Activated gamma-delta T cell treated with Interleukin-2 at 50 U/mL for 16 hours (primary cell): ENCODE results near the gene CRISP2.

Source experiments
- DNase-seq: peaks from one replicate; pipeline ENCODE4 v3.0.0-alpha.2; 2020

The CRISP2 gene

GRCh38 chr6:49653942-49654341, 59.4 kb downstream of the CRISP2 start:
- DNase-seq, result no peak

- no peak for DNase-seq
Measured at GRCh38 chr6:49653438-49653837, 59.9 kb downstream of the CRISP2 start.

GRCh38 chr6:49651239-49651638, 62.1 kb downstream of the CRISP2 start:
- no peak for DNase-seq

GRCh38 chr6:49649988-49650387, 63.4 kb downstream of the CRISP2 start:
- no peak for DNase-seq

- DNase-seq, result no peak
Measured at GRCh38 chr6:49648036-49648435, 65.3 kb downstream of the CRISP2 start.

GRCh38 chr6:49647476-49647875, 65.9 kb downstream of the CRISP2 start:
- no peak for DNase-seq

- DNase-seq, result no peak
Measured at GRCh38 chr6:49646942-49647341, 66.4 kb downstream of the CRISP2 start.

- no peak for DNase-seq
Measured at GRCh38 chr6:49646130-49646824, 67.1 kb downstream of the CRISP2 start.

- no peak for DNase-seq
Measured at GRCh38 chr6:49645139-49645538, 68.2 kb downstream of the CRISP2 start.
